Activated naive CD4-positive, alpha-beta T cell treated with anti-CD3 and anti-CD28 coated beads, Interleukin-2, amount 50 U/mL, for 24 hours (primary cell): ENCODE data around the gene FAM193B.

Experiments used
- H3K27ac Mint-ChIP-seq: one replicate; pipeline ENCODE4 v1.8.0; 2021; ENCODE audit warnings: mild to moderate bottlenecking, mixed read lengths
- H3K27me3 Mint-ChIP-seq: one replicate; pipeline ENCODE4 v1.8.0; 2021; ENCODE audit warnings: mixed read lengths
- H3K36me3 Mint-ChIP-seq: one replicate; pipeline ENCODE4 v1.8.0; 2021; ENCODE audit warnings: mixed read lengths
- H3K4me1 Mint-ChIP-seq: one replicate; pipeline ENCODE4 v1.8.0; 2021; ENCODE audit warnings: mixed read lengths
- H3K4me3 Mint-ChIP-seq: one replicate; pipeline ENCODE4 v1.8.0; 2021; ENCODE audit warnings: mild to moderate bottlenecking, mixed read lengths
- H3K9me3 Mint-ChIP-seq: one replicate; pipeline ENCODE4 v1.8.0; 2021; ENCODE audit warnings: mixed read lengths

Gene FAM193B

GRCh38 chr5:177505075-177505474 lies 49.3 kb downstream of the FAM193B start:
- no peaks in the 10 kb centered on the region for H3K9me3 Mint-ChIP-seq
- no peak overlapping the region for H3K4me3 Mint-ChIP-seq
- no peaks in the 10 kb centered on the region for H3K27me3 Mint-ChIP-seq
- H3K4me1 Mint-ChIP-seq, result peaks cover 7% of the 10 kb centered on the region
- no peak overlapping the region for H3K27ac Mint-ChIP-seq
- H3K36me3 Mint-ChIP-seq, result no peaks in the 10 kb centered on the region

DNA sequence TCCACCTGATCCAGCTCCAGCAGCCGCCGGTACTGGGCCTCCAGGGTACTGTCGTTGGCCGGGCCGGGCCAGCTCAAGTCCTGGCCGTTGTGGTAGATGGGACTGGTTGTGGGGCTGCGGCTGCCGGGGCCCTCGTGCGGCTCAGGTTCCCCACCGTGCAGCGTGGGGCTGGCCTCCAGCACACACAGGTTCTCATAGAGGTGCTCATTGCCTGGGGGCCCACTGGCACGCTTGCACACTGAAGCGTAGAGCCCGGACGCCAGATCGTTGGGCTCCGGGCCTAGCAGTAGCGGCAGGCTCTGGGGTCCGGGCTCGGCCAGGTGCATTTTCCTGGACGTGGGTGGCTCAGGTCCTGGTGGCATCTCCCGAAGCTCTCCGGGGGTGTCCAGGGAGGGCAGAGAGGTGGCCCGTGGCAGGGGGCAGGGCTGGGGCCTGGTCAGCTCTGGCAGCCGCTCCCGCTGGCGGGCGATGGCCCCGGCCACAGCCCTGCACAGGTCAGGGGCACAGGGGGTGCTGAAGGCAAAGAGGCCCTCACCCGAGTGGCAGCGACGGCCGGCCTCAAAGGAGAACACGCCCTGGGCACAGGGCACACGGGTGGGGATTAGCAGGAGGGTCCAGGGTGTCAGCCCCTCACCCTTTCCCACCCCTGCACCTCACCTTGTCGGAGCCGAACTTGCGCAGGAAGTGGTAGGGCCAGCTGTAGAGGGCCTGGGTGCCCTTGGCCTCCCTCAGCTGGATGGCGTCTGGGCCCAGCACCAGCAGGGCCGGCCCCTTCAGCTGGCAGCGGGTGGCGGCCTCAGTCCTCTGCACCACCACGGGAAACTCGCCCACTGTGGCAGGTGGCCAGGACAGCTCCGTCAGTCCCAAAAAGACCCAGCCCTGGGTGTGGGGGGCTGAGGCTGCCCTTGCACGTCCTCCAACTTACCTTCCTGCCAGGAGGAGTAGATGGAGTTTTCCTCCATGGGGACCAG lies 50.0 kb downstream of the FAM193B start:
- no peak overlapping the region for H3K27ac Mint-ChIP-seq
- no peaks in the 10 kb centered on the region for H3K36me3 Mint-ChIP-seq
- no peak overlapping the region for H3K4me3 Mint-ChIP-seq
- H3K27me3 Mint-ChIP-seq, result no peaks in the 10 kb centered on the region
- no peaks in the 10 kb centered on the region for H3K9me3 Mint-ChIP-seq
- H3K4me1 Mint-ChIP-seq, result peaks cover 3% of the 10 kb centered on the region

- H3K4me1 Mint-ChIP-seq, result peaks cover 8% of the 10 kb centered on the region
- no peaks in the 10 kb centered on the region for H3K9me3 Mint-ChIP-seq
- no peak overlapping the region for H3K4me3 Mint-ChIP-seq
- H3K36me3 Mint-ChIP-seq, result no peaks in the 10 kb centered on the region
- H3K27ac Mint-ChIP-seq, result no peak overlapping the region
- no peaks in the 10 kb centered on the region for H3K27me3 Mint-ChIP-seq
Measured at GRCh38 chr5:177503351-177504085, 50.8 kb downstream of the FAM193B start.

- no peak overlapping the region for H3K27ac Mint-ChIP-seq
Measured at GRCh38 chr5:177502886-177503285, 51.5 kb downstream of the FAM193B start.

GRCh38 chr5:177501874-177502678 lies 52.3 kb downstream of the FAM193B start:
- H3K9me3 Mint-ChIP-seq, result no peaks in the 10 kb centered on the region
- H3K4me3 Mint-ChIP-seq, result no peak overlapping the region
- H3K27ac Mint-ChIP-seq, result no peak overlapping the region
- peaks cover 12% of the 10 kb centered on the region for H3K4me1 Mint-ChIP-seq
- H3K27me3 Mint-ChIP-seq, result no peaks in the 10 kb centered on the region
- H3K36me3 Mint-ChIP-seq, result no peaks in the 10 kb centered on the region

More at GRCh38 chr5:177502886-177503285, 51.5 kb downstream of the FAM193B start:
- Mint-ChIP-seq H3K9me3 (no peaks in the 10 kb centered on the region), H3K4me3 (no peak overlapping the region), H3K27me3 (no peaks in the 10 kb centered on the region), H3K4me1 (peaks cover 12% of the 10 kb centered on the region), H3K36me3 (no peaks in the 10 kb centered on the region)

- Mint-ChIP-seq H3K27ac (peak overlapping the region; percentile 19), H3K4me3 (no peak overlapping the region), H3K27me3 (no peaks in the 10 kb centered on the region), H3K36me3 (no peaks in the 10 kb centered on the region), H3K9me3 (no peaks in the 10 kb centered on the region), H3K4me1 (peaks cover 15% of the 10 kb centered on the region)
Measured at GRCh38 chr5:177500685-177501522, 53.5 kb downstream of the FAM193B start.

DNA sequence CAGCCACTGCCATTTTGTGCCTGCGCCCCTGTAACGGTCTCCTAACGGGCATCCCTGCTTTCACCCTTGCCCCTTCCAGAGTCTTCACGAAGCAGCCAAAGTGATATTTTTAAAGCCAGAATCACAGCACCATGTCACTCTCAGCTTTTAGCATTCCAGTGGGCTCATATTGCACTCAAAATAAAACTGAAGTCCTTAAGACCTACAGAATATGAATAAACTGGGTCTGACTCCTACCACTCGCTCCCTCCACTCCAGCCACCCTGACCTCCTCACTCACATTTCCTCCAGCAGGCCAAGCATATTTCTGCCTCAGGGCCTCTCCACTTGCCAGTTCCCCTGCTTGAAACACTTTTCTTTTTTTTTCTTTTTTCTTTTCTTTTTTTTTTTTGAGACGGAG lies 54.5 kb downstream of the FAM193B start:
- Mint-ChIP-seq H3K4me1 (peaks cover 15% of the 10 kb centered on the region), H3K27ac (no peak overlapping the region), H3K27me3 (no peaks in the 10 kb centered on the region), H3K4me3 (no peak overlapping the region), H3K9me3 (no peaks in the 10 kb centered on the region), H3K36me3 (no peaks in the 10 kb centered on the region)

DNA sequence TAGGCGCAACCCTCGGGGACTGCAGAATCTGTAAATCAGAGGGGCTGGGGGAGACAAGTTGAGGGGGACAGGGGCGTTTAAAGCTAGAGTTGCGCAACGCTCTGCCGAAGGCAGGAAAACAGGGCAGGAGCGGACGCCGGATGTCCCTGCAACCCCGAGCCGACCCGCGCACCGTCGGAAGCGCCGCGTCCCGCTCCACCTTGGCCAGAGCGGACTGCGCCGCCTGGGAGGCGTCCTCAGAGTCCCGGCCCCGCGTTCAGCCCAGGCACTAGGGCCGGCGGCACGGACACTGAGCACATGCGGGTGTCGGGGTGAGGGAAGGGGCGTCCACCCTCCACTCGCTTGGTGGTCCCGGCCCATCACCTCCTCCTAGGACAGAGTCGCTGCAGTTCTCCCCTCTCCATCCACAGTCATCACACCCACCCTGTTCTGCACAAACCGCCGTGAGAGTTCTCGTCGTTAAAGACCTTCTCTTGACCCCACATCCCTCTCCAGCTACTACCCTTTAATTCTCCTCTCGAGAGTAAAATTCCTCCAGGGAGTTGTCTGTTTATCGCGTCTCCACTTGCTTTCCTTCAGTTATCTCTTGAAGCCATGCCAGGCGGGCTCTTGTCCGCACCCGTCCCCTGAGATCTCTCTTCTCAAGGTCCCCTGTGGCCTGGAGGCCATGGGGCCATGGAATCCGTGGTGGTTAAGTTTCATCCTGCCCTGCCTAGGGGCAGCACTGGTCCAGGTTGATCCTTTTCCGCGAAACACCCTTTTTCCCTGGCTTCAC lies 56.2 kb downstream of the FAM193B start:
- Mint-ChIP-seq H3K27me3 (no peaks in the 10 kb centered on the region), H3K9me3 (no peaks in the 10 kb centered on the region), H3K4me3 (peak overlapping the region; percentile 85), H3K27ac (peak overlapping the region; percentile 35), H3K36me3 (no peaks in the 10 kb centered on the region), H3K4me1 (peaks cover 19% of the 10 kb centered on the region)

GRCh38 chr5:177497292-177498012 lies 56.9 kb downstream of the FAM193B start, which contains the start of gene PDLIM7:
PDLIM7 (minus strand) TSS chr5:177497604; CDS start chr5:177496512, 1,092 bp downstream.
- Mint-ChIP-seq H3K27ac (peak within 1 kb of the TSS; percentile 35), H3K27me3 (no peaks in the 10 kb centered on the region), H3K9me3 (no peaks in the 10 kb centered on the region)

DNA sequence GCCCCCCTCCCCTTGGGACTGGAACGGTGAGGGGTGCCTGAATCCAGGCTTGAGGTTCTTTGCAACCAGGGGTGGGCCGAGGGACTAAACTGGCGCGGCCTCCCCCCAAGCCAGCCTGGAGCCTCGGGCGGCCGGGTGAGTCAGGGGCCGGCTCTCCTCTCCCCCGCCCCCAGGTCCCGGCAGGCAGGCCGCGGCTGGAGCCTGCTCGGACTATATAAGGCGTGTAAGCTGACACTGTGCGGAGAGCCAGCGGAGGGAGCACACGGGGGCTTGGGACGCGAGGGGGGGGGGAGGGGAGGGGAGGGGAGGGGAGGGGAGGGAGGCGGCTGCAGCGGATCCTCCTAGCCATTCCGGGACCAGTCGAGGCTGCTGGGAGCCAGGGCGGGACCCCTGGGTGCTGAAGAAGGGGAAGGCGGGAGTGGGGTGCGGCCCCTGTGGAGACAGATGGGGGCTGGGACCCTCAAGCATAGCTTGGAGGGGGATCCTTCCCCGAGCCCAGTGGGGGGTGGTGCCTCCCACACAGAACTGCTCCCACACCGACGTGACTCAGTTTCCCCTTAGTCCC lies 57.6 kb downstream of the FAM193B start:
- H3K36me3 Mint-ChIP-seq, result peaks cover 2% of the 10 kb centered on the region
- H3K4me1 Mint-ChIP-seq, result peaks cover 19% of the 10 kb centered on the region

More at GRCh38 chr5:177497292-177498012, 56.9 kb downstream of the FAM193B start, which contains the start of gene PDLIM7:
- Mint-ChIP-seq H3K4me1 (peaks cover 19% of the 10 kb centered on the region), H3K4me3 (peak within 1 kb of the TSS; percentile 85), H3K36me3 (peaks cover 2% of the 10 kb centered on the region)

DNA sequence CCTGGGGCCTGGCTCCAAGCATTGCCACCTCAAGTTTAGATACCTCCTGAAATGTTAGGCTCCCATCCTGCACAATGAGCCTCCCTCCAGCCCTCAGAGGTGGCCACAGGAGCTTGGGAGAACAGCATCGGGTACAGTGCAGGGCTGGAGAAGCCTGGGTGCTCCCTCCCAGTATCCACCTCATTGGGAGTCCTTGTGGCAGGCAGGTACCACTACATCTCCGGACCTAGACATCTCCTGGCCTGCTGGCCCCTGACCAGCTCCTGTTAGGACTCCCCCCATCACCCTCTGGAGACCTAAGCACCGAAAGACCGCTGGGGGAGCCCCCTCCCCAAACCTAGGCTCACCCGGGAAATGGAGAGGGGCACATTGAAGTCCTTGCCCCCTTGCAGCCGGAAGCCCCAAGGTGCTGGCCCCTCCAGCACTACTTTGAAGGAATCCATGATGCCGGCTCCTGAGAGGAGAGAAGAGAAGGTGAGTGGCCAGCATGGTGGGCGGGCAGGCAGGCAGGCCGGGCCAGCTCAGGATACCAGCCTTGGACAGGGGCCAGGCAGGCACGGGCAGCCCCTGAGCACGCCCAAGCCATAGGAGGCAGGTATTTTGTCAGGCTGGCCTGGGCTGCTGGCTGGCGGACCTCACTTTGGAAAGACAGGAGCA lies 58.2 kb downstream of the FAM193B start:
- H3K4me3 Mint-ChIP-seq, result peak overlapping the region; percentile 7
- H3K27ac Mint-ChIP-seq, result no peak overlapping the region
- H3K9me3 Mint-ChIP-seq, result no peaks in the 10 kb centered on the region
- no peaks in the 10 kb centered on the region for H3K27me3 Mint-ChIP-seq
- H3K36me3 Mint-ChIP-seq, result peaks cover 2% of the 10 kb centered on the region
- peaks cover 19% of the 10 kb centered on the region for H3K4me1 Mint-ChIP-seq

More for the DNA sequence above, 57.6 kb downstream of the FAM193B start:
- Mint-ChIP-seq H3K4me3 (peak overlapping the region; percentile 7), H3K27me3 (no peaks in the 10 kb centered on the region), H3K9me3 (no peaks in the 10 kb centered on the region), H3K27ac (no peak overlapping the region)

GRCh38 chr5:177495243-177496060 lies 58.9 kb downstream of the FAM193B start:
- H3K9me3 Mint-ChIP-seq, result no peaks in the 10 kb centered on the region
- H3K27ac Mint-ChIP-seq, result no peak overlapping the region
- H3K36me3 Mint-ChIP-seq, result peaks cover 2% of the 10 kb centered on the region
- H3K4me1 Mint-ChIP-seq, result peaks cover 16% of the 10 kb centered on the region
- H3K4me3 Mint-ChIP-seq, result no peak overlapping the region
- no peaks in the 10 kb centered on the region for H3K27me3 Mint-ChIP-seq
